ENCODE measurements around the gene ERC2.
"Not testable (repeated sequence)": the region's sequence is repeated elsewhere in the genome, so short reads cannot be mapped to it uniquely, and the experiment has no call there.

ERC2 gene

GRCh38 chr3:56268616-56269383 is 199.5 kb downstream of the ERC2 start:
- H3K27ac ChIP-seq (ENCODE audit: low read depth, low read length, severe bottlenecking) = no peak overlapping the region
- H3K9me3 ChIP-seq (ENCODE audit: control insufficient read depth, low read length) = peaks cover 7% of the 10 kb centered on the region
- no peak overlapping the region for H3K4me3 ChIP-seq (ENCODE audit: extremely low read depth, insufficient read depth, low read length, poor library complexity, severe bottlenecking)
- peaks cover 3% of the 10 kb centered on the region for H3K4me1 ChIP-seq (ENCODE audit: control insufficient read depth, insufficient read depth, low read length, poor library complexity, severe bottlenecking)
- 88% methylated on average over 1 of the region's 4 CpGs; no CpG with 5 or more reads in 1 of the 2 experiments for WGBS, 2 experiments (ENCODE audit: insufficient coverage in 2 of 2)
- no peaks in the 10 kb centered on the region for H3K36me3 ChIP-seq (ENCODE audit: control insufficient read depth, insufficient read depth, low read length)

- not testable (repeated sequence) for H3K27ac ChIP-seq (ENCODE audit: low read depth, low read length, severe bottlenecking); H3K36me3 ChIP-seq (ENCODE audit: control insufficient read depth, insufficient read depth, low read length); H3K4me3 ChIP-seq (ENCODE audit: extremely low read depth, insufficient read depth, low read length, poor library complexity, severe bottlenecking); H3K4me1 ChIP-seq (ENCODE audit: control insufficient read depth, insufficient read depth, low read length, poor library complexity, severe bottlenecking); H3K9me3 ChIP-seq (ENCODE audit: control insufficient read depth, low read length)
- WGBS, 2 experiments (ENCODE audit: insufficient coverage in 2 of 2) = no CpG with 5 or more reads among the region's 2 CpGs
Observed at GRCh38 chr3:56261852-56262251, 206.4 kb downstream of the ERC2 start.

- Histone ChIP-seq H3K4me3 (ENCODE audit: extremely low read depth, insufficient read depth, low read length, poor library complexity, severe bottlenecking) (no peak overlapping the region), H3K4me1 (ENCODE audit: control insufficient read depth, insufficient read depth, low read length, poor library complexity, severe bottlenecking) (no peaks in the 10 kb centered on the region), H3K36me3 (ENCODE audit: control insufficient read depth, insufficient read depth, low read length) (no peaks in the 10 kb centered on the region), H3K9me3 (ENCODE audit: control insufficient read depth, low read length) (peaks cover 4% of the 10 kb centered on the region), H3K27ac (ENCODE audit: low read depth, low read length, severe bottlenecking) (no peak overlapping the region)
- WGBS, 2 experiments (ENCODE audit: insufficient coverage in 2 of 2) = 87 to 97% methylated on average over 5 of the region's 5 CpGs
Observed at GRCh38 chr3:56260262-56260661, 208.0 kb downstream of the ERC2 start.

GRCh38 chr3:56257826-56258225 is 210.4 kb downstream of the ERC2 start:
- Histone ChIP-seq H3K4me3 (ENCODE audit: extremely low read depth, insufficient read depth, low read length, poor library complexity, severe bottlenecking) (no peak overlapping the region), H3K9me3 (ENCODE audit: control insufficient read depth, low read length) (no peaks in the 10 kb centered on the region), H3K27ac (ENCODE audit: low read depth, low read length, severe bottlenecking) (no peak overlapping the region), H3K4me1 (ENCODE audit: control insufficient read depth, insufficient read depth, low read length, poor library complexity, severe bottlenecking) (no peaks in the 10 kb centered on the region), H3K36me3 (ENCODE audit: control insufficient read depth, insufficient read depth, low read length) (no peaks in the 10 kb centered on the region)
- WGBS, 2 experiments (ENCODE audit: insufficient coverage in 2 of 2) = 65 to 100% methylated on average over 2 of the region's 2 CpGs

- WGBS, 2 experiments (ENCODE audit: insufficient coverage in 2 of 2) = 86 to 100% methylated on average over 1 of the region's 3 CpGs
- Histone ChIP-seq H3K27ac (ENCODE audit: low read depth, low read length, severe bottlenecking) (no peak overlapping the region), H3K4me3 (ENCODE audit: extremely low read depth, insufficient read depth, low read length, poor library complexity, severe bottlenecking) (no peak overlapping the region), H3K36me3 (ENCODE audit: control insufficient read depth, insufficient read depth, low read length) (no peaks in the 10 kb centered on the region), H3K9me3 (ENCODE audit: control insufficient read depth, low read length) (no peaks in the 10 kb centered on the region), H3K4me1 (ENCODE audit: control insufficient read depth, insufficient read depth, low read length, poor library complexity, severe bottlenecking) (no peaks in the 10 kb centered on the region)
Observed at GRCh38 chr3:56254835-56255234, 213.4 kb downstream of the ERC2 start.

- no peaks in the 10 kb centered on the region for H3K4me1 ChIP-seq (ENCODE audit: control insufficient read depth, insufficient read depth, low read length, poor library complexity, severe bottlenecking)
- 13 to 30% methylated on average over 2 to 3 of the region's 7 CpGs for WGBS, 2 experiments (ENCODE audit: insufficient coverage in 2 of 2)
- H3K27ac ChIP-seq (ENCODE audit: low read depth, low read length, severe bottlenecking) = no peak overlapping the region
- H3K9me3 ChIP-seq (ENCODE audit: control insufficient read depth, low read length) = no peaks in the 10 kb centered on the region
- no peaks in the 10 kb centered on the region for H3K36me3 ChIP-seq (ENCODE audit: control insufficient read depth, insufficient read depth, low read length)
- no peak overlapping the region for H3K4me3 ChIP-seq (ENCODE audit: extremely low read depth, insufficient read depth, low read length, poor library complexity, severe bottlenecking)
Observed at GRCh38 chr3:56253941-56254665, 214.2 kb downstream of the ERC2 start.

- H3K9me3 ChIP-seq (ENCODE audit: control insufficient read depth, low read length) = no peaks in the 10 kb centered on the region
- no peaks in the 10 kb centered on the region for H3K4me1 ChIP-seq (ENCODE audit: control insufficient read depth, insufficient read depth, low read length, poor library complexity, severe bottlenecking)
- no peak overlapping the region for H3K27ac ChIP-seq (ENCODE audit: low read depth, low read length, severe bottlenecking)
- 89 to 100% methylated on average over 1 to 3 of the region's 3 CpGs for WGBS, 2 experiments (ENCODE audit: insufficient coverage in 2 of 2)
- no peak overlapping the region for H3K4me3 ChIP-seq (ENCODE audit: extremely low read depth, insufficient read depth, low read length, poor library complexity, severe bottlenecking)
- H3K36me3 ChIP-seq (ENCODE audit: control insufficient read depth, insufficient read depth, low read length) = no peaks in the 10 kb centered on the region
Observed at GRCh38 chr3:56251343-56251945, 216.8 kb downstream of the ERC2 start.

- H3K36me3 ChIP-seq (ENCODE audit: control insufficient read depth, insufficient read depth, low read length) = no peaks in the 10 kb centered on the region
- no peaks in the 10 kb centered on the region for H3K9me3 ChIP-seq (ENCODE audit: control insufficient read depth, low read length)
- no peak overlapping the region for H3K27ac ChIP-seq (ENCODE audit: low read depth, low read length, severe bottlenecking)
- no peak overlapping the region for H3K4me3 ChIP-seq (ENCODE audit: extremely low read depth, insufficient read depth, low read length, poor library complexity, severe bottlenecking)
- 93 to 95% methylated on average over 2 to 3 of the region's 4 CpGs for WGBS, 2 experiments (ENCODE audit: insufficient coverage in 2 of 2)
- H3K4me1 ChIP-seq (ENCODE audit: control insufficient read depth, insufficient read depth, low read length, poor library complexity, severe bottlenecking) = no peaks in the 10 kb centered on the region
Observed at GRCh38 chr3:56248021-56248420, 220.2 kb downstream of the ERC2 start.

- WGBS, 2 experiments (ENCODE audit: insufficient coverage in 2 of 2) = 92% methylated on average over 2 of the region's 2 CpGs; no CpG with 5 or more reads in 1 of the 2 experiments
- Histone ChIP-seq H3K4me3 (ENCODE audit: extremely low read depth, insufficient read depth, low read length, poor library complexity, severe bottlenecking) (no peak overlapping the region), H3K36me3 (ENCODE audit: control insufficient read depth, insufficient read depth, low read length) (no peaks in the 10 kb centered on the region), H3K9me3 (ENCODE audit: control insufficient read depth, low read length) (no peaks in the 10 kb centered on the region), H3K4me1 (ENCODE audit: control insufficient read depth, insufficient read depth, low read length, poor library complexity, severe bottlenecking) (no peaks in the 10 kb centered on the region), H3K27ac (ENCODE audit: low read depth, low read length, severe bottlenecking) (no peak overlapping the region)
Observed at GRCh38 chr3:56238299-56238698, 230.0 kb downstream of the ERC2 start.

- no peaks in the 10 kb centered on the region for H3K9me3 ChIP-seq (ENCODE audit: control insufficient read depth, low read length)
- no peaks in the 10 kb centered on the region for H3K36me3 ChIP-seq (ENCODE audit: control insufficient read depth, insufficient read depth, low read length)
- no peak overlapping the region for H3K27ac ChIP-seq (ENCODE audit: low read depth, low read length, severe bottlenecking)
- no peaks in the 10 kb centered on the region for H3K4me1 ChIP-seq (ENCODE audit: control insufficient read depth, insufficient read depth, low read length, poor library complexity, severe bottlenecking)
- H3K4me3 ChIP-seq (ENCODE audit: extremely low read depth, insufficient read depth, low read length, poor library complexity, severe bottlenecking) = no peak overlapping the region
- WGBS, 2 experiments (ENCODE audit: insufficient coverage in 2 of 2) = 100% methylated on average over 2 to 3 of the region's 3 CpGs
Observed at GRCh38 chr3:56233742-56234141, 234.5 kb downstream of the ERC2 start.
